Liver (tissue), 9 donors: ENCODE measurements around the gene C1QL4. TPM values are rescaled to one million over a fixed set of nuclear protein-coding genes. Genes with fewer than 3 reads are reported as not detected.
A peak's percentile ranks its signal among the peaks of the same experiment; 100 is the strongest.

Experiments used
- DNase-seq: peaks from one replicate; pipeline ENCODE4 v3.0.0-alpha.2; 2017; ENCODE audit warnings: low spot score
- H3K27ac ChIP-seq, 2 donors: one replicate each; pipeline ENCODE4 v1.7.0; 2013; ENCODE audit warnings: inconsistent platforms in 2 of 2, low read length in 2 of 2, control low read depth in 1 of 2, low read depth in 1 of 2, mild to moderate bottlenecking in 1 of 2
- H3K27me3 ChIP-seq, 4 donors: one replicate each; pipeline versions ENCODE4 v1.6.1 to v1.7.0; 2013; ENCODE audit warnings: low read length in 3 of 4, inconsistent platforms in 1 of 4, mild to moderate bottlenecking in 1 of 4, moderate library complexity in 1 of 4; ENCODE audit not compliant: control insufficient read depth in 4 of 4, insufficient read depth in 4 of 4
- H3K36me3 ChIP-seq, 4 donors: one replicate each; pipeline versions ENCODE4 v1.6.1 to v1.7.0; 2013; ENCODE audit warnings: low read length in 3 of 4, mild to moderate bottlenecking in 3 of 4, low read depth in 1 of 4, moderate library complexity in 1 of 4; ENCODE audit not compliant: control insufficient read depth in 4 of 4, insufficient read depth in 3 of 4
- H3K4me1 ChIP-seq, 4 donors: one replicate each; pipeline versions ENCODE4 v1.6.1 to v1.7.0; 2013; ENCODE audit warnings: low read length in 3 of 4, mild to moderate bottlenecking in 3 of 4, moderate library complexity in 1 of 4; ENCODE audit not compliant: control insufficient read depth in 4 of 4, insufficient read depth in 4 of 4
- H3K4me3 ChIP-seq, 3 donors: one replicate each; pipeline versions ENCODE4 v1.6.1 to v1.7.0; 2013; ENCODE audit warnings: low read length in 3 of 3, control low read depth in 1 of 3, low read depth in 1 of 3, mild to moderate bottlenecking in 1 of 3
- H3K9ac ChIP-seq, 2 donors: one replicate each; pipeline ENCODE4 v1.7.0; 2013; ENCODE audit warnings: low read length in 2 of 2, mild to moderate bottlenecking in 2 of 2, moderate library complexity in 2 of 2, control low read depth in 1 of 2, low read depth in 1 of 2
- H3K9me3 ChIP-seq, 4 donors: one replicate each; pipeline versions ENCODE4 v1.6.1 to v1.7.0; 2013; ENCODE audit warnings: low read length in 3 of 4; ENCODE audit not compliant: control insufficient read depth in 4 of 4
- EGR1 ChIP-seq, 2 donors: IDR thresholded peaks; 2 replicates each; pipeline ENCODE4 v1.6.1; 2016 to 2018; ENCODE audit warnings: antibody characterized with exemption in 2 of 2, low read depth in 2 of 2
- FOXA2 ChIP-seq: IDR thresholded peaks from 2 replicates; pipeline ENCODE4 v1.6.1; 2016; ENCODE audit warnings: antibody characterized with exemption
- GABPA ChIP-seq, 2 donors: IDR thresholded peaks in 1 of 2; conservative IDR thresholded peaks in 1 of 2; 2 replicates each; pipeline ENCODE4 v1.6.1; 2016; ENCODE audit warnings: antibody characterized with exemption in 2 of 2, mild to moderate bottlenecking in 1 of 2, moderate library complexity in 1 of 2
- HNF4A ChIP-seq, 2 donors: conservative IDR thresholded peaks; 2 replicates each; pipeline ENCODE4 v1.6.1; 2016; ENCODE audit warnings: antibody characterized with exemption in 2 of 2, mild to moderate bottlenecking in 2 of 2
- HNF4G ChIP-seq: IDR thresholded peaks from 2 replicates; pipeline ENCODE4 v1.6.1; 2016; ENCODE audit warnings: antibody characterized with exemption
- JUND ChIP-seq, 2 donors: IDR thresholded peaks; 2 replicates each; pipeline ENCODE4 v1.6.1; 2016; ENCODE audit warnings: antibody characterized with exemption in 2 of 2
- RAD21 ChIP-seq, 2 donors: IDR thresholded peaks; 2 replicates each; pipeline ENCODE4 v1.6.1; 2016; ENCODE audit warnings: antibody characterized with exemption in 2 of 2, mild to moderate bottlenecking in 2 of 2
- RXRA ChIP-seq, 2 donors: IDR thresholded peaks; 2 replicates each; pipeline ENCODE4 v1.6.1; 2017 to 2018; ENCODE audit warnings: antibody characterized with exemption in 2 of 2, mild to moderate bottlenecking in 1 of 2
- SP1 ChIP-seq: IDR thresholded peaks from 2 replicates; pipeline ENCODE4 v1.6.1; 2018; ENCODE audit warnings: antibody characterized with exemption, mild to moderate bottlenecking
- TAF1 ChIP-seq: conservative IDR thresholded peaks from 2 replicates; pipeline ENCODE4 v1.6.1; 2016; ENCODE audit warnings: antibody characterized with exemption, mild to moderate bottlenecking
- YY1 ChIP-seq: IDR thresholded peaks from 2 replicates; pipeline ENCODE4 v1.6.1; 2016; ENCODE audit warnings: antibody characterized with exemption, mild to moderate bottlenecking
- WGBS: extraction: QIAGEN DNeasy Blood & Tissue Kit; methylation state at CpG from one replicate; pipeline ENCODE4 v1.1.7; 2013; 5-methylcytosine and 5-hydroxymethylcytosine counted together
- polyA plus RNA-seq, 2 donors: library from polyadenylated mRNA; stranded (reverse) in 1 of 2; unstranded in 1 of 2; fragments of 200-250 nt in 1 of 2; fragments of >200 nt in 1 of 2; fragmentation: Nextera tagmentation in 1 of 2; extraction: Ambion mirVana in 1 of 2; gene quantifications; one replicate each; pipeline versions ENCODE4 v1.2.1 to v1.2.3, GENCODE V29; 2013 to 2015
- total RNA-seq, 2 donors: library from RNA; depleted of rRNA; stranded (reverse); fragments of >200 nt; gene quantifications; one replicate each; pipeline ENCODE4 v1.2.3, GENCODE V29; 2014
- TF ChIP-seq, protein P1 (sequence below): fragments of 150-350 bp; IDR thresholded peaks from 2 replicates; pipeline ENCODE4 v1.5.1; 2017; ENCODE audit warnings: improper control_type of control experiment, low read depth, low read length; ENCODE audit not compliant: missing input control
- TF ChIP-seq, protein P2 (sequence below): IDR thresholded peaks from 2 replicates; pipeline ENCODE4 v1.6.1; 2016; ENCODE audit warnings: antibody characterized with exemption, mild to moderate bottlenecking
- TF ChIP-seq, protein P3 (sequence below): IDR thresholded peaks from 2 replicates; pipeline ENCODE4 v1.6.1; 2016; ENCODE audit warnings: antibody characterized with exemption
- TF ChIP-seq, protein P4 (sequence below): IDR thresholded peaks from 2 replicates; pipeline ENCODE4 v1.6.1; 2016; ENCODE audit warnings: antibody characterized with exemption
- donor health status: healthy.
- donor health status: healthy.
- donor health status: healthy.
- donor health status: healthy.
- donor health status: healthy.

The C1QL4 gene
- total and polyA plus RNA-seq, 4 donors: not detected

DNA sequence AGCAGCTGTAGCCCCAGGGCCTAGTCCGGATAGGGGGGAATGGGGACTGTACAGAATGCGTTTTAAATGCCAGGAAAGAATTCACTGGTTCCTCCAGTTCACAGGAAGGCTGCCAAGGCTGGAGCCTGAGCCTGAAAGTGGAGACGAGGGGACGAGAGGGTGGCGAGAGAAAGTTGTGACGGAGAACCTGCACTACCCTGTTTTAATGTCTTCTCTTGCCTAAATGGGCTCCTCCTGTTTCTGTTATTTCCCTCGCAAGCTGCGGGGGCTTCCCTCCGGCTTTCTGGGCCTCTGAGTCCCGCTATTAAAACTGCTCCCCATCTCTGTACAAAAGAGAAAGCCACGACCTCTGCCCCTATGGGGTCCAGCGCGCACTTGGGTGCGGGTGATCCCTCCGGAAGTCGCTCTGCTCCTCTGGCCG lies 4.5 kb downstream of the C1QL4 start:
- Histone ChIP-seq H3K27ac (no peak overlapping the region), H3K27me3 (peaks cover 0 to 13% (median 2%) of the 10 kb centered on the region in 4 donors), H3K4me1 (peaks cover 0 to 13% (median 9%) of the 10 kb centered on the region in 4 donors), H3K36me3 (no peaks in the 10 kb centered on the region), H3K9me3 (no peaks in the 10 kb centered on the region), H3K9ac (no peak overlapping the region), H3K4me3 (no peak overlapping the region)
- DNase-seq: no peak
- TF ChIP-seq RAD21 (IDR thresholded peaks at IDR 0.05) (no peak), YY1 (no peak), JUND (IDR thresholded peaks at IDR 0.05) (no peak), TAF1 (no peak), RXRA (IDR thresholded peaks at IDR 0.05) (no peak), HNF4G (no peak)
- TF ChIP-seq, protein P1, sequence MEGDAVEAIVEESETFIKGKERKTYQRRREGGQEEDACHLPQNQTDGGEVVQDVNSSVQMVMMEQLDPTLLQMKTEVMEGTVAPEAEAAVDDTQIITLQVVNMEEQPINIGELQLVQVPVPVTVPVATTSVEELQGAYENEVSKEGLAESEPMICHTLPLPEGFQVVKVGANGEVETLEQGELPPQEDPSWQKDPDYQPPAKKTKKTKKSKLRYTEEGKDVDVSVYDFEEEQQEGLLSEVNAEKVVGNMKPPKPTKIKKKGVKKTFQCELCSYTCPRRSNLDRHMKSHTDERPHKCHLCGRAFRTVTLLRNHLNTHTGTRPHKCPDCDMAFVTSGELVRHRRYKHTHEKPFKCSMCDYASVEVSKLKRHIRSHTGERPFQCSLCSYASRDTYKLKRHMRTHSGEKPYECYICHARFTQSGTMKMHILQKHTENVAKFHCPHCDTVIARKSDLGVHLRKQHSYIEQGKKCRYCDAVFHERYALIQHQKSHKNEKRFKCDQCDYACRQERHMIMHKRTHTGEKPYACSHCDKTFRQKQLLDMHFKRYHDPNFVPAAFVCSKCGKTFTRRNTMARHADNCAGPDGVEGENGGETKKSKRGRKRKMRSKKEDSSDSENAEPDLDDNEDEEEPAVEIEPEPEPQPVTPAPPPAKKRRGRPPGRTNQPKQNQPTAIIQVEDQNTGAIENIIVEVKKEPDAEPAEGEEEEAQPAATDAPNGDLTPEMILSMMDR: no peak
- TF ChIP-seq, protein P2, sequence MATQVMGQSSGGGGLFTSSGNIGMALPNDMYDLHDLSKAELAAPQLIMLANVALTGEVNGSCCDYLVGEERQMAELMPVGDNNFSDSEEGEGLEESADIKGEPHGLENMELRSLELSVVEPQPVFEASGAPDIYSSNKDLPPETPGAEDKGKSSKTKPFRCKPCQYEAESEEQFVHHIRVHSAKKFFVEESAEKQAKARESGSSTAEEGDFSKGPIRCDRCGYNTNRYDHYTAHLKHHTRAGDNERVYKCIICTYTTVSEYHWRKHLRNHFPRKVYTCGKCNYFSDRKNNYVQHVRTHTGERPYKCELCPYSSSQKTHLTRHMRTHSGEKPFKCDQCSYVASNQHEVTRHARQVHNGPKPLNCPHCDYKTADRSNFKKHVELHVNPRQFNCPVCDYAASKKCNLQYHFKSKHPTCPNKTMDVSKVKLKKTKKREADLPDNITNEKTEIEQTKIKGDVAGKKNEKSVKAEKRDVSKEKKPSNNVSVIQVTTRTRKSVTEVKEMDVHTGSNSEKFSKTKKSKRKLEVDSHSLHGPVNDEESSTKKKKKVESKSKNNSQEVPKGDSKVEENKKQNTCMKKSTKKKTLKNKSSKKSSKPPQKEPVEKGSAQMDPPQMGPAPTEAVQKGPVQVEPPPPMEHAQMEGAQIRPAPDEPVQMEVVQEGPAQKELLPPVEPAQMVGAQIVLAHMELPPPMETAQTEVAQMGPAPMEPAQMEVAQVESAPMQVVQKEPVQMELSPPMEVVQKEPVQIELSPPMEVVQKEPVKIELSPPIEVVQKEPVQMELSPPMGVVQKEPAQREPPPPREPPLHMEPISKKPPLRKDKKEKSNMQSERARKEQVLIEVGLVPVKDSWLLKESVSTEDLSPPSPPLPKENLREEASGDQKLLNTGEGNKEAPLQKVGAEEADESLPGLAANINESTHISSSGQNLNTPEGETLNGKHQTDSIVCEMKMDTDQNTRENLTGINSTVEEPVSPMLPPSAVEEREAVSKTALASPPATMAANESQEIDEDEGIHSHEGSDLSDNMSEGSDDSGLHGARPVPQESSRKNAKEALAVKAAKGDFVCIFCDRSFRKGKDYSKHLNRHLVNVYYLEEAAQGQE: no peak
- TF ChIP-seq, protein P3, sequence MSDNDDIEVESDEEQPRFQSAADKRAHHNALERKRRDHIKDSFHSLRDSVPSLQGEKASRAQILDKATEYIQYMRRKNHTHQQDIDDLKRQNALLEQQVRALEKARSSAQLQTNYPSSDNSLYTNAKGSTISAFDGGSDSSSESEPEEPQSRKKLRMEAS: no peak
- TF ChIP-seq, protein P4, sequence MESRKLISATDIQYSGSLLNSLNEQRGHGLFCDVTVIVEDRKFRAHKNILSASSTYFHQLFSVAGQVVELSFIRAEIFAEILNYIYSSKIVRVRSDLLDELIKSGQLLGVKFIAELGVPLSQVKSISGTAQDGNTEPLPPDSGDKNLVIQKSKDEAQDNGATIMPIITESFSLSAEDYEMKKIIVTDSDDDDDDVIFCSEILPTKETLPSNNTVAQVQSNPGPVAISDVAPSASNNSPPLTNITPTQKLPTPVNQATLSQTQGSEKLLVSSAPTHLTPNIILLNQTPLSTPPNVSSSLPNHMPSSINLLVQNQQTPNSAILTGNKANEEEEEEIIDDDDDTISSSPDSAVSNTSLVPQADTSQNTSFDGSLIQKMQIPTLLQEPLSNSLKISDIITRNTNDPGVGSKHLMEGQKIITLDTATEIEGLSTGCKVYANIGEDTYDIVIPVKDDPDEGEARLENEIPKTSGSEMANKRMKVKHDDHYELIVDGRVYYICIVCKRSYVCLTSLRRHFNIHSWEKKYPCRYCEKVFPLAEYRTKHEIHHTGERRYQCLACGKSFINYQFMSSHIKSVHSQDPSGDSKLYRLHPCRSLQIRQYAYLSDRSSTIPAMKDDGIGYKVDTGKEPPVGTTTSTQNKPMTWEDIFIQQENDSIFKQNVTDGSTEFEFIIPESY: no peak
- 79% methylated on average over 17 of the region's 17 CpGs for WGBS

DNA sequence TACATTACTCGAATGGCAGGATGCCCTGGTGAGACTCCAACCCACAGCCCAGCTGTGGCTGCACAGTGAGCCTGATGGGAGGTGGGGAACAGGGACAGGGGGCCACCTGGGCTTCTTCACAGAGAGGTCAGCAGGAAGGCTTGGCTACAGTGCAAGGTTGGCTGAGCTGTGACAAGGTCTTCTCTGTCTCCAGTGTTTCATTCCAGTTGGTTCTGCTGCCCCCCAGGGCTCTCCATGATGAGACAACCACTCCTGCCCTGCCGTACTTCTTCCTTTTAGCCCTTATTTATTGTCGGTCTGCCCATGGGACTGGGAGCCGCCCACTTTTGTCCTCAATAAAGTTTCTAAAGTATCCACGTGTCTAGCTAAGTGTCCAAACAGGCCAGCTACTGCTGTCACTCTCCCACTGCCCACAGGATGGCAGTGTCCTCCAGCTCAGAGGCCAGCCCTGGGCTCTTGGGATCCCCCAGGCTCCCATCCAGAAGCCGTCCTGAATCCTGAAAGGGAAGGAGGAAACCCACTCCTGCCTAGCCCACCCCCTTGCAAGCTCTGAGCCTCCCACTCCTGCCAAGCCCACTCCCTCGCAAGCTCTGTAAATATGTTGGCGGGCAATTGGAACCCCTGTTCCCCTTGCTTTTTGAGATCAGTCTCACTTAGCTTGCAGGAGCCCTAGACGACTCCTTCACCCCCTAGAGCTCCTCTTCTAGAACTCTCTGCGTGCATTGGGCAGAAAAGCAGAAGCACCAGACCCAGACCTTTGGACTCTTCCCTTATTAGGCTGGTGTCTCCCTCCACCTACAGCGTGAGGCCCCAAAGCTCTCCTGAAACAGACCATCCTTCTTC lies 5.4 kb downstream of the C1QL4 start:
- WGBS: 43% methylated on average over 11 of the region's 11 CpGs
- H3K27me3 ChIP-seq: peaks cover 0 to 13% (median under 1%) of the 10 kb centered on the region in 4 donors
- H3K36me3 ChIP-seq: no peaks in the 10 kb centered on the region
- no peak for TF ChIP-seq HNF4G
- TF ChIP-seq RAD21 (IDR thresholded peaks at IDR 0.05): peak; percentile 94 to 97
- no peak for TF ChIP-seq RXRA (IDR thresholded peaks at IDR 0.05)
- TF ChIP-seq YY1: no peak
- no peak for TF ChIP-seq GABPA (IDR thresholded peaks at IDR 0.05 in 1 of 2, conservative IDR thresholded peaks at IDR 0.05 in 1 of 2)
- TF ChIP-seq, protein P1: peak; percentile 90
- no peak for TF ChIP-seq SP1
- TF ChIP-seq, protein P2: no peak
- no peak for TF ChIP-seq JUND (IDR thresholded peaks at IDR 0.05)
- TF ChIP-seq FOXA2: no peak
- no peak for TF ChIP-seq EGR1 (IDR thresholded peaks at IDR 0.05; ENCODE audit: low read depth in 2 of 2)
- no peak for TF ChIP-seq HNF4A (conservative IDR thresholded peaks at IDR 0.05)
- no peak for TF ChIP-seq TAF1
- H3K27ac ChIP-seq: no peak overlapping the region
- no peaks in the 10 kb centered on the region for H3K9me3 ChIP-seq
- no peak overlapping the region for H3K4me3 ChIP-seq
- H3K4me1 ChIP-seq: peaks cover 0 to 8% (median 4%) of the 10 kb centered on the region in 4 donors
- no peak for DNase-seq
- no peak overlapping the region for H3K9ac ChIP-seq
